ENCODE data around the gene SNAP47.

Gene SNAP47

DNA sequence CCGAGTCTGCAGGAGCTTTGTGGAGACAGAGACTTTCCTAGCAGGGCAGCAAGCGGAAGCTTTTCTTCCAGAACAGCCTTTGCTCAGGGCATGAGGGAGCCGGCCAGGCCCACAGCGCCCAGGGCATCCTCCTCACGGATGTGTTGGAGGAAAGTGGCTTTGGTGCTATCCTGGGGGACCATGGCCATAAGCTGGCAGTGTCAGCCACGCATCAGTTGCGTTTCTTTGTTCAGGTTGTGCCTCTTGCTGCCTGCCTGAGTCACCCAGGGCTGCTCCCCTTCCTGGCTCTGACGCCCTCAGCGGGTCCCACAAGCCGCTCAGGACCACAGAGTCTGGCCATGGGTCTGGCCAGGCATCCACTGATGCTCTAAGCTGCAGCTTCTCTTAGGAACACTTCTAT lies 40.6 kb downstream of the SNAP47 start:
- no peak for TF ChIP-seq CTCF (IDR thresholded peaks at IDR 0.05)

- no peak for TF ChIP-seq CTCF (IDR thresholded peaks at IDR 0.05)
These were observed 41.1 kb downstream of the SNAP47 start for GRCh38 chr1:227776331-227776771.

DNA sequence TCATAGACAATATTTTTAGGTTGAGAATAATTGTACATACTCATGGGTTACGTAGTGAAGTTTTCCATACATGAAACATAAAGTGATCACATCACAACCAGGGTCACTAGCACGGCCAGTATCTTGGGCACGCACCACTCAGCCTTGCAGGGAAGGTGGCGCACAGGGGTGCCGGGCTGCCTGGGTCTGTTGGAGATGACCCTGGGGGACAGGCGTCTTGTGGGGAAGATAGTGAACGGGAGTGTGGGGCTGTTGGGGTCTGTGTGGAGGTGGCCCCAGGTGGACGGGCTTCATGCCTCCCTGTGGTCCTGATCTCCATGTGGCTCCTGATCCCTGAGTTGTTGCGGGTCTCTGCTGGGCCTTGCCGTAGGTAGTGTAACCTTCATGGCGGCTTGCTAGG lies 41.9 kb downstream of the SNAP47 start:
- no peak for TF ChIP-seq CTCF (IDR thresholded peaks at IDR 0.05)

GRCh38 chr1:227777646-227778045 lies 42.4 kb downstream of the SNAP47 start:
- no peak for TF ChIP-seq CTCF (IDR thresholded peaks at IDR 0.05)

GRCh38 chr1:227778401-227778947 lies 43.2 kb downstream of the SNAP47 start:
- TF ChIP-seq CTCF (IDR thresholded peaks at IDR 0.05): no peak

DNA sequence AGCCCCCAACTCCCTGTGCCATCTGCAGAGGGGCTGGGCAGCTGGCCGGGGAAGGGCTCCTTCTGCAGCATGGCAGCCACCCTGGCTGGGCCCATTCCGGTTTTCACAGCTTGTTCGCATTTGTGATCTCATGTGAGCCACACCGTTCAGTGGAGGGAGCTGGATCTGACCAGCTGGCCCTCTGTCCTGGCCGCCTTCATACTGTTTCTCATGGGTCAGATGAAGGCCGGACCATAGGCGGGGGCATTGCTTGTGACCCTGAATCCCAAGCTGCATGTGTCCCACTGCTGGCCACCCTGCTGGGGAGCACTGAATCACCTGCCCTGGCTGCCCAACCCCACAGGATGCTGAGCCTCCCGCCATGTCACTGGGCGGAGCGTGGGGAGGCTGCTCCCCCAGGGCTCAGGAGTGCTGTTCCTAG lies 43.8 kb downstream of the SNAP47 start:
- TF ChIP-seq CTCF (IDR thresholded peaks at IDR 0.05): no peak

GRCh38 chr1:227779685-227780084 lies 44.5 kb downstream of the SNAP47 start:
- TF ChIP-seq CTCF (IDR thresholded peaks at IDR 0.05): no peak
